IMR-90 (cell line): ENCODE data around the gene ROPN1B.

Experiments
- CTCF ChIP-seq: conservative IDR thresholded peaks from 2 replicates; pipeline ENCODE4 v1.5.1; 2012; ENCODE audit warnings: mild to moderate bottlenecking, low read depth, low read length, improper control_type of control experiment
- FOS ChIP-seq: fragments of 150-350 bp; IDR thresholded peaks from 2 replicates; pipeline ENCODE4 v1.6.1; 2016; ENCODE audit warnings: low read depth, low read length
- MAFK ChIP-seq: IDR thresholded peaks from 2 replicates; pipeline ENCODE4 v1.6.1; 2012; ENCODE audit warnings: low read depth, low read length, improper control_type of control experiment
- MAZ ChIP-seq: IDR thresholded peaks from 2 replicates; pipeline ENCODE4 v1.6.1; 2012; ENCODE audit warnings: low read depth, mild to moderate bottlenecking, low read length, improper control_type of control experiment, moderate library complexity, borderline replicate concordance
- RAD21 ChIP-seq: IDR thresholded peaks from 2 replicates; pipeline ENCODE4 v1.6.1; 2012; ENCODE audit warnings: low read length, improper control_type of control experiment
- SMC3 ChIP-seq: fragments of 150-350 bp; IDR thresholded peaks from 2 replicates; pipeline ENCODE4 v1.6.1; 2016; ENCODE audit warnings: low read depth, mild to moderate bottlenecking, antibody characterized with exemption, low read length, moderate library complexity

- TF ChIP-seq RAD21 (no peak), CTCF (no peak), FOS (no peak), MAFK (no peak), MAZ (no peak), SMC3 (no peak)
Measured at GRCh38 chr3:126002189-126002588, 33.2 kb downstream of the ROPN1B start.
